ENCODE results near the gene ILK. TPM values are rescaled to one million over a fixed set of nuclear protein-coding genes. Genes with fewer than 3 reads are reported as not detected.
A peak's percentile ranks its signal among the peaks of the same experiment; 100 is the strongest.

Gene ILK
- total RNA-seq, 1 donor from 2014 or later = 48.1 TPM

GRCh38 chr11:6654281-6655019 lies 50.9 kb downstream of the ILK start:
- FAIRE-seq = no peak
- DNase-seq (ENCODE audit: low spot score in 2 of 2) = peak; percentile 51 to 67

GRCh38 chr11:6655020-6655789 lies 51.6 kb downstream of the ILK start:
- no peak for FAIRE-seq
- DNase-seq (ENCODE audit: low spot score in 2 of 2) = peak; percentile 61 to 66

- FAIRE-seq (no peak), DNase-seq (ENCODE audit: low spot score in 2 of 2) (peak in 1 of 2 donors; percentile 70)
Measured at GRCh38 chr11:6655790-6656583, 52.4 kb downstream of the ILK start, which contains the start of gene DCHS1. Gene DCHS1 (minus strand): TSS chr11:6655809. CDS start chr11:6641613, 14,196 bp downstream.

- FAIRE-seq = no peak
- DNase-seq (ENCODE audit: low spot score in 2 of 2) = no peak
Measured at GRCh38 chr11:6656584-6656915, 53.0 kb downstream of the ILK start.

GRCh38 chr11:6656936-6657335 lies 53.4 kb downstream of the ILK start:
- FAIRE-seq = no peak
- DNase-seq (ENCODE audit: low spot score in 2 of 2) = no peak

GRCh38 chr11:6657346-6657745 lies 53.8 kb downstream of the ILK start:
- FAIRE-seq = no peak
- no peak for DNase-seq (ENCODE audit: low spot score in 2 of 2)

GRCh38 chr11:6658647-6659046 lies 55.1 kb downstream of the ILK start:
- FAIRE-seq (no peak), DNase-seq (ENCODE audit: low spot score in 2 of 2) (no peak)

Other genes with a start within 250 kb of the ILK start
- 10.2 TPM for gene SMPD1, start 213.3 kb upstream of the ILK start, total RNA-seq
- gene APBB1, start 184.7 kb upstream of the ILK start, total RNA-seq = 293 TPM
- 0.82 TPM for gene HPX, start 162.8 kb upstream of the ILK start, total RNA-seq
- 40.4 TPM for gene TRIM3, start 129.8 kb upstream of the ILK start, total RNA-seq
- 25.3 TPM for gene ARFIP2, start 122.4 kb upstream of the ILK start, total RNA-seq
- 21.2 TPM for gene TIMM10B, start 122.3 kb upstream of the ILK start, total RNA-seq
- gene DNHD1, start 106.5 kb upstream of the ILK start, total RNA-seq = 2.4 TPM
- 11.4 TPM for gene RRP8, start 158 bp upstream of the ILK start, total RNA-seq
- 10.2 TPM for gene TAF10, start 8.4 kb downstream of the ILK start, total RNA-seq
- gene TPP1, start 15.6 kb downstream of the ILK start, total RNA-seq = 3.3 TPM
- 38.3 TPM for gene DCHS1, start 52.0 kb downstream of the ILK start, total RNA-seq
- gene MRPL17, start 79.6 kb downstream of the ILK start, total RNA-seq = 18.8 TPM
- gene OR2AG2, start 168.2 kb downstream of the ILK start, total RNA-seq = 0.41 TPM
- not detected for gene OR2AG1, start 179.2 kb downstream of the ILK start, total RNA-seq
- 0.41 TPM for gene OR6A2, start 195.9 kb downstream of the ILK start, total RNA-seq
- gene OR10A5, start 241.9 kb downstream of the ILK start, total RNA-seq = not detected

Measured in frontal cortex (tissue), 4 donors.